ENCODE results near the gene OR5W2. TPM values are rescaled to one million over a fixed set of nuclear protein-coding genes. Genes with fewer than 3 reads are reported as not detected.
"Not testable (repeated sequence)": the region's sequence is repeated elsewhere in the genome, so short reads cannot be mapped to it uniquely, and the experiment has no call there.

Gene OR5W2
- total RNA-seq, 1 experiment from 2014 or later = not detected

DNA sequence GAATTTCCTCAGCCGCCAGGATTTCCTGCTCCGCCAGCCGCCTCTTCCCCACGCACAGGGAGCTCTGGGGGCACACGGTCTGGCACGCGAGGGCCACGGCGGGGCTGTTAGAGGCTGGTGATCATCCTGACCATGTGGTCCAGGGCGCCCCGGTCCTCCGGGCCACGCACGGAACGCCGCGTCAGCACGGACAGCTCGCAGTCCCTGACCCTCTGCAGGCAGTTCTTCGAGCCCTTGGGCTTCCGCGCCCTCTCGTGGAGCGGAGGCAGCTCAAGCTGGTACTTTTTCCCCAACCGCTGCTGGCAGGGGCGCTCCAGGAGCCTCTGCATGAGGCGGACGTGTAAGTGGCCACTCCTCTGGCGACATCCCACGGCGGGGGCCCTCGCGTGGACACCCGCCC lies 41.2 kb downstream of the OR5W2 start:
- H3K27ac ChIP-seq (ENCODE audit: low read length); H3K9me3 ChIP-seq (ENCODE audit: control insufficient read depth, insufficient read depth, low read depth, low read length); H3K27me3 ChIP-seq (ENCODE audit: control insufficient read depth, insufficient read depth, low read length); CTCF ChIA-PET; DNase-seq (ENCODE audit: low read depth, low spot score); H3K36me3 ChIP-seq (ENCODE audit: control insufficient read depth, insufficient read depth, low read length); in situ Hi-C loops (cut with HindIII; ENCODE audit: low pct_unique_long_range_greater_than_20kb, low sequenced_read_pairs); H3K4me3 ChIP-seq (ENCODE audit: low read depth in 2 of 2, low read length in 2 of 2); ATAC-seq; H3K4me1 ChIP-seq (ENCODE audit: control insufficient read depth, insufficient read depth, low read length); BruUV-seq (replicated peaks); intact Hi-C loops (cut with micrococcal nuclease; ENCODE audit: unreplicated experiment); POLR2A ChIA-PET: not testable (repeated sequence)

DNA sequence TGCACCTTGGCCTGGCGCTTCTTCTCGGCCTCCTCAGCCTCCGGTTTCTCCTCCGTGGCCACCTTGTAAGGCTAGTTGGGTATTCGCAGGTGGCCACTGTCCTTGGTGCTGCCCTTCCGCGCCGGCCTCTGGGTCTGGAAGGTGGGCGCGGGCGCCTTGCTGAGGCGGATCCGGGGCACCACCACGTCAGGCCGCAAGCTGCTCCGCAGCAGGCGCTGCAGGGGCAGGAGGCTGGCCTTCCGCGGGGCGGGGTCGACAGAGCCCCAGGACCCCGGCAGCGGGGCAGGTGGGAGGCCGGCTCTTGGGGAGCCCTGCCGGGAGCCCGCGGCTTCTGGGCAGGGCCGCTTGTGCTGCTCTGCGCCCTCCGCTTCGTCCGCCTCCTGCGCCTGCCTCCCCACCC lies 41.7 kb downstream of the OR5W2 start:
- intact Hi-C loops (cut with micrococcal nuclease; ENCODE audit: unreplicated experiment); in situ Hi-C loops (cut with HindIII; ENCODE audit: low pct_unique_long_range_greater_than_20kb, low sequenced_read_pairs); BruUV-seq (replicated peaks): not testable (repeated sequence)

DNA sequence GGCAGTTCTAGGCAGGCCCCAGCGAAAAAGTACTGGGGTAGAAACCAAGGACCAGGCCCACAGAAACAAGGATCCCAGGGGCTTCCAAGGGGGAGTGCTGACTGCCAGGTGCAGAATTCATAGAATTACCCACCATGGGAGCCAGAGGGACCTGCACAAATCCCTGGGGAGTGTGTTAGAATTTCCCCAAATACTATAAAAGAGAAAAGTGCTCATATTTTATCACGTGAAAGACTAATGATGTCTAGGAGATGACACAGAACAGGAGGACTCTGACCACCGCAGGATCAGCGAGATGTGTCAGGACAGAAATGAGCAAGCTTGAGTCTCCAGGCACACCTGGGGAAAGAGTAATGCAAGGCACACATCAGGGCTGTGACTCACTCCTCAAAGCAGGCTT lies 47.0 kb downstream of the OR5W2 start:
- H3K4me1 ChIP-seq (ENCODE audit: control insufficient read depth, insufficient read depth, low read length); H3K27ac ChIP-seq (ENCODE audit: low read length); ATAC-seq; H3K9me3 ChIP-seq (ENCODE audit: control insufficient read depth, insufficient read depth, low read depth, low read length); intact Hi-C loops (cut with micrococcal nuclease; ENCODE audit: unreplicated experiment); H3K27me3 ChIP-seq (ENCODE audit: control insufficient read depth, insufficient read depth, low read length); H3K4me3 ChIP-seq (ENCODE audit: low read depth in 2 of 2, low read length in 2 of 2); in situ Hi-C loops (cut with HindIII; ENCODE audit: low pct_unique_long_range_greater_than_20kb, low sequenced_read_pairs); H3K36me3 ChIP-seq (ENCODE audit: control insufficient read depth, insufficient read depth, low read length); DNase-seq (ENCODE audit: low read depth, low spot score); POLR2A ChIA-PET; CTCF ChIA-PET; BruUV-seq (replicated peaks): not testable (repeated sequence)

More for the DNA sequence above, 41.7 kb downstream of the OR5W2 start:
- H3K36me3 ChIP-seq (ENCODE audit: control insufficient read depth, insufficient read depth, low read length); H3K27me3 ChIP-seq (ENCODE audit: control insufficient read depth, insufficient read depth, low read length); POLR2A ChIA-PET; CTCF ChIA-PET; DNase-seq (ENCODE audit: low read depth, low spot score); ATAC-seq; H3K4me1 ChIP-seq (ENCODE audit: control insufficient read depth, insufficient read depth, low read length); H3K4me3 ChIP-seq (ENCODE audit: low read depth in 2 of 2, low read length in 2 of 2); H3K9me3 ChIP-seq (ENCODE audit: control insufficient read depth, insufficient read depth, low read depth, low read length); H3K27ac ChIP-seq (ENCODE audit: low read length): not testable (repeated sequence)

Other genes with a start within 250 kb of the OR5W2 start
- not detected for gene OR5D13, start 141.1 kb downstream of the OR5W2 start, total RNA-seq (2021; ENCODE audit: unreplicated experiment)
- gene OR5D14, start 119.0 kb downstream of the OR5W2 start, total RNA-seq (2021; ENCODE audit: unreplicated experiment) = not detected
- not detected for gene OR5L1, start 103.2 kb downstream of the OR5W2 start, total RNA-seq (2021; ENCODE audit: unreplicated experiment)
- gene OR5D18, start 95.0 kb downstream of the OR5W2 start, total RNA-seq (2021; ENCODE audit: unreplicated experiment) = not detected
- gene OR5L2, start 87.4 kb downstream of the OR5W2 start, total RNA-seq (2021; ENCODE audit: unreplicated experiment) = not detected
- not detected for gene OR5D16, start 75.8 kb downstream of the OR5W2 start, total RNA-seq (2021; ENCODE audit: unreplicated experiment)
- not detected for gene TRIM51, start 31.3 kb downstream of the OR5W2 start, total RNA-seq (2021; ENCODE audit: unreplicated experiment)
- gene OR5I1, start 21.8 kb upstream of the OR5W2 start, total RNA-seq (2021; ENCODE audit: unreplicated experiment) = not detected
- gene OR10AG1, start 55.4 kb upstream of the OR5W2 start, total RNA-seq (2021; ENCODE audit: unreplicated experiment) = not detected
- gene OR5F1, start 80.0 kb upstream of the OR5W2 start, total RNA-seq (2021; ENCODE audit: unreplicated experiment) = not detected
- not detected for gene OR5AS1, start 113.1 kb upstream of the OR5W2 start, total RNA-seq (2021; ENCODE audit: unreplicated experiment)
- gene OR8I2, start 178.7 kb upstream of the OR5W2 start, total RNA-seq (2021; ENCODE audit: unreplicated experiment) = not detected
- gene OR8H2, start 189.1 kb upstream of the OR5W2 start, total RNA-seq (2021; ENCODE audit: unreplicated experiment) = not detected
- gene OR8H3, start 207.8 kb upstream of the OR5W2 start, total RNA-seq (2021; ENCODE audit: unreplicated experiment) = not detected
- gene OR8J3, start 225.6 kb upstream of the OR5W2 start, total RNA-seq (2021; ENCODE audit: unreplicated experiment) = not detected
- not detected for gene OR8K5, start 245.7 kb upstream of the OR5W2 start, total RNA-seq (2021; ENCODE audit: unreplicated experiment)

All from Panc1 (cell line).